GM18526 (cell line): ENCODE data around the gene PCDHA1.

ENCODE experiments used
- POLR2A ChIP-seq: IDR thresholded peaks from 3 replicates; pipeline ENCODE4 v1.6.1; 2011; ENCODE audit not compliant: insufficient read length; ENCODE audit errors: extremely low read depth

The PCDHA1 gene

DNA sequence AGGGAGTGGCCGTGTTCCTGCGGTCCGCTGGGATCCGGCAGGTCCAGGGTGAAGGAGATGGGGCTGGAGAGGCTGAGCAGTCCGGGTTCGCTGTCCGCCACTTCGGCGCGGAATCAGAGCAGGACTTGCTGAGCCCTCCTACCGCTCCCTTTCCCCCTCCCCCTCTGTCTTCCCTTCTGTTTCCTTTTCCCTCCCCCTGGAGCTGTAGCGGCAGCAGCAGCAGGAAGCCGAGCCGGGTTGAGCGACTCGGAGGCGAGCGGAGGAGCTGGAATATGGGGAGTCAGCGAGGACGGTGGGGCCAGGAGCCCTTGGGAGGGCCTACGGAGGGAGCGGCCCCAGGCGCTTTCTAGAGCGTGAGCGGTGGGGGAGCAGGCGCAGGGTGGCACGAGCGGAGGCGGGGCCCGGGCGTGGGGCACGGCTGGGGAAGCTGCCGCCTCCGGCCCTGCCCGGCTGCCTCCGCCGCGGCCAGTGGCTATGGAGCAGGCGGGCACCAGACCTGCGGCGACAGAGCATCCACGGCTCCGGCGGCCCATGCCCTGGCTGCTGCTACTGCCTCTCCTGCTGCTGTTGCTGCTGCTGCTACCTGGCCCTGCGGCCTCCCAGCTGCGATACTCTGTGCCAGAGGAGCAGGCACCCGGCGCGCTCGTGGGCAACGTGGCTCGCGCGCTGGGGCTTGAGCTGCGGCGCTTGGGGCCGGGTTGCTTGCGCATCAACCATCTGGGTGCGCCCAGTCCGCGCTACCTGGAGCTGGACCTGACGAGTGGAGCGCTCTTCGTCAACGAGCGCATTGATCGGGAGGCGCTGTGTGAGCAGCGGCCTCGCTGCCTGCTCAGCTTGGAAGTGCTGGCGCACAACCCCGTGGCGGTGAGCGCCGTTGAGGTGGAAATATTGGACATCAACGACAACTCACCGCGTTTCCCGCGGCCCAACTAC, 180.6 kb downstream of the PCDHA1 start, which contains the start of gene PCDHAC2:
Gene PCDHAC2, plus strand, starts transcription at position 184 of the 933 bp plus-strand sequence. Its CDS starts 291 bp downstream, at position 475.
- TF ChIP-seq POLR2A = no peak

DNA sequence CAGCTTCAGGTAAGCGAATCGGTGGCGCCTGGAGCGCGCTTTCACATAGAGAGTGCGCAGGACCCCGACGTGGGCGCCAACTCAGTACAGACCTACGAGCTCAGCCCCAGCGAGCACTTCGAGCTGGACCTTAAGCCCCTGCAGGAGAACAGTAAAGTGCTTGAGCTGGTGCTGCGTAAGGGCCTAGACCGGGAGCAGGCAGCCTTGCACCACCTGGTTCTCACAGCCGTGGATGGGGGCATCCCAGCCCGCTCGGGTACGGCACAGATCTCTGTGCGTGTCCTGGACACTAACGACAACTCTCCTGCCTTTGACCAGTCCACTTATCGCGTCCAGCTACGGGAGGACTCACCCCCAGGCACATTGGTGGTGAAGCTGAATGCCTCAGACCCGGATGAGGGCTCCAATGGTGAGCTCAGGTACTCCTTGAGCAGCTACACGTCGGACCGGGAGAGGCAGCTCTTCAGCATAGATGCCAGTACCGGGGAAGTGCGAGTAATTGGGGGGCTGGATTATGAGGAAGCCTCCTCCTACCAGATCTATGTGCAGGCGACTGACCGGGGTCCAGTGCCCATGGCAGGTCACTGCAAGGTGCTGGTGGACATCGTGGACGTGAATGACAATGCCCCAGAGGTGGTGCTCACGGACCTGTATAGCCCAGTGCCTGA, 181.4 kb downstream of the PCDHA1 start:
- no peak for TF ChIP-seq POLR2A

DNA sequence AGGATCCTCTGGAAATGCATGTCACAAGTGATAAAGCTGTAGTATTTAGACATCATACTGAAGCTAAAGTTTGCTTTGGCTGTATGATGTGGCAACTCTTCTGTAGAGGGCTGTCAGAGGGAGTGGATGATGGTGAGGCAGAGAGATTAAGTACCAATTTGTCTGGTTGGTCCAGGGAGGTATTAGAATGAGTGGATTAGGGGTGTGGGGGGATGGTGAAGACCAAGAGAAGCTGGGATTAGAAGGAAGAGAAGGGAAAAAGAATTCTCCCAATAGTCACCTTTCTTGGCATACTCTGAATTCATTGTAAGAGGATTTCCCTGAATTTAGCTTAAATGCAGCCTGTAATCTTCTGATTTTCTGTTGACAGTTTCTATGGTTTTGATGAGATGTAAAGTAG, 183.9 kb downstream of the PCDHA1 start:
- no peak for TF ChIP-seq POLR2A

DNA sequence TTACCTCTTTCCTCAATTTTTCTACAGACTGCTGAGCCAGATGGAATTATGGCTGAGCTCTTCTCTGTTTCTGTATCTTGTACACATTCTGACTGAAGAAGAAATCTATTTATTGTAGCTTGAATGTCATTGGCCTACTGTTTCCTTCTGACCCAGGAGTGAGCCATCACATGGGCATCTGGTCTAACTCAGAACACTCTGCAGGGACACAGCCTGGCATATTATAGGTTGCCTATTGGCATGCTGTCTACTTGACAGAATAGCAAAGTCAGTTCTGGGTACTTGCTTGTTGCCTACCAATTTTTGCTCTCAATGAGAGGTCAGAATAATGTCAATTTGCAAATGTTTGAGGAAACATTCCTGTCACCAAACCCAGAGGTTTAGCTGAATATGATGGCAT, 187.6 kb downstream of the PCDHA1 start:
- TF ChIP-seq POLR2A = no peak

DNA sequence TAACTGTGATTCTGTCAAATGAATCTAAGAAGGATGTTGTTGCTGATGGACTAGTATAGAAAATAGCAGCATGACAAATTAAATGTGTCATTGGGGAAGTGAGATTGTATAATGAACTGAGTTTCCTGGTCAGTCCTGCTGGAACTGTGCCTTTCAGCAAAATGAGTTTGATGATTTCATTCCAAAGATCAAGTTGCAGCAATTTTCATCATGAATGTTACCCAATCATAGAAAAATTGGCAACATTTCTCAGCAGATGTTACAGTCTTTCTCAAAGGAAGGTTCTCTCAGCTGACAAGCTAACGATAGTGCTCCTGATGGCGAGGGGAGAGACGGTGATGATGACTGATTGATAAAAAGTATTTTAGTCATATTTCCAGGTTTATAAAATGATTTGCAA, 191.1 kb downstream of the PCDHA1 start:
- no peak for TF ChIP-seq POLR2A

DNA sequence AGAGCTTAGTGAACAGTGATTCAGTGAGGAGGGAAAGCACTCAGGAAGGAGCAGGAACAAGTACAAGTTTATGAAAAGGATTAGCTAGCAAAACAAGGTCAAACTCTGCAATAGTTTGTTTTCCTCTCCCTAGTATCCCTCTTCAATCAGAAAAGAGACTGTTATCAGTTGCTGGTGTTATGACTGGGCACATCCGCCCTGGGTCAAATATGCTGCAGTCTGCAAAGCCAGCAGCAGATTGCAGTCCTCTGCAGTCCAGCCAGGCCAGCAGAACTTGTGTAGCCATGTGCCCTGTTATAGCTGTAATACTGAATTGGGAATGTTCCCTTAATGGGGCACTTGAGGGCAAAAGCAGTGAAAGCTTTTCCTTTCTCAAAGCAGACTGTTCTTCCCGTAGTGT, 192.3 kb downstream of the PCDHA1 start:
- no peak for TF ChIP-seq POLR2A

DNA sequence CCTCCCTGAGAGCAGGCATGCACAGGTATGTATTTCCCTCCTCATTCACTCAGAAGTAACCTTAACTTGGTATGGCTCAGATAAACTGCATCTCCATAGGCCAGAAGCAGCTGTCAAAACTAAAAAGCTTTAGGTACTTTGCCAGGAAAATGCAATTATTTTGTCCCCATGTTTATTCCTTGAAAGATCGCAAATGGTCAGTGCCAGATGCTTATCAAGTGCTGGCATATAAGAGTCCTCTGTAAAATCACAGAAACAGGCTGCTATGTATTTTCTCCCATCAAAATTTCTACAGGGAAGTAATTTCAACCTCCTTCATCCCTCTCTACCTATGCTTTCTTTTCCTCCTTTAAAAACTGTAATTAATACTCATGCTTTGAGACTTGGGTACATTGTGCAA, 193.0 kb downstream of the PCDHA1 start:
- no peak for TF ChIP-seq POLR2A

DNA sequence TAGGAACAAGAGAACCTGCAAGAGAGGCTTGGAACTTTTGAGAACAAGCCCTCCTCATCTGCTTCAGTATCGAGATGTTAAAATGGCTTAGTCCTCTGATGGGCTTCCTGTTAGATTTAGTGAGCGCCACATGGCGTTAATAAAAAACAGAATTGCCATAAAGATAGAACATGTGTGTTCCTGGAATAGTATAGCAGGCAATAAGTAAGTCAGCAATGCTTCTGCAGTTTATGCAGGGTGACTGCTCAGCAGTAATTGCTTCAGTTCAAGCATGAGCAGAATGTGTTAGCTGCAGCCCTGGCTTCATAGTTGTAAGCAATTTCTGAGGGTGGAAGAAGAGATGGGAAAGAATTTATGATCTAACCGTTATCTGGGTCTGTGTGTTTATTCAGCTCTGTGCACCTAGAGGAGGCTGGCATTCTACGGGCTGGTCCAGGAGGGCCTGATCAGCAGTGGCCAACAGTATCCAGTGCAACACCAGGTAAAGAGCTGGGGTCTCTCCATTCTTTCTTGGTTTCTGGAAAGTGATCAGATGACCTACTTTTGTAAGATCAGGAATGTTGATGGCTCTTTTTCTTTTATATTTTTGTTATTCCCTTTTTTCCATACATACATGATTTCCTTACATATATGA, 196.3 kb downstream of the PCDHA1 start:
- no peak for TF ChIP-seq POLR2A

DNA sequence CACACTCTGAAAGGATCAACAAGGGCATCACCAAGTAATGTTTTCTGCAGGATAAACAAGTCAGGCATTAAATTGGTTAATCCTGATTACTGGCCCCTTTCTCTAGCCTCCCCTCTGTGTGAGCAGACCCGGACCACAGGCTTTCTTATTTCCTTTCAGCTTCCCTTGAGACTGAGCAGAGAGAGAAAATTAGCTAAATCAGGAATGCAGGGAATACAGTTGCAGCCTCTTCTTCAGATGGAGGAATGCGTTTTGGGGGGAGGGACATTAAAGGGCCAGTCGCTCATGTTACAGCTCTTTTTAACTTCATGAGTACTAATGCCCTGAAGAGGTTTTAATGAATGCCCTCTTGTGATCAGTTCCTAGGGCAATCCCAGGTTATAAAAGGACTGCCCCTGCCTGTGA, 200.2 kb downstream of the PCDHA1 start:
- no peak for TF ChIP-seq POLR2A

DNA sequence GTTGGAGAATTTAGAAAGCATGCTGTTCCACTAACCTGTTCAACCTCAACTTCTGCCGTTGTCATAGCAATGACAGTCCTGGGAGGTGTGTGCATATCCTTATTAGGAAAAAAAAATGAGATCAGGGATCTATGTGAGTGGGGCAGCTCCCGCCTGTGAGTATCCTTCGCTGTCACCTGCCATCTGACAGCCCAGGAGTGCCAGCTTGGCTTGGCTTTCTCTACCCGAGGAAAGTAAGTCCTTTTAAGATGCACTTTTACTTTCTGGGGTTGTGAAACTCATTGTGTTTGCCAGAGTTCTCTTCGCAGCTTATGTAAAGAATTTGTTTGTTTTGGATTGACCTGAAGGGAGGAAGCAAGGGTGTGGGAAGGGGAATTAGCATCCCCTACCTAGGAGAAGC, 202.2 kb downstream of the PCDHA1 start:
- TF ChIP-seq POLR2A = no peak

DNA sequence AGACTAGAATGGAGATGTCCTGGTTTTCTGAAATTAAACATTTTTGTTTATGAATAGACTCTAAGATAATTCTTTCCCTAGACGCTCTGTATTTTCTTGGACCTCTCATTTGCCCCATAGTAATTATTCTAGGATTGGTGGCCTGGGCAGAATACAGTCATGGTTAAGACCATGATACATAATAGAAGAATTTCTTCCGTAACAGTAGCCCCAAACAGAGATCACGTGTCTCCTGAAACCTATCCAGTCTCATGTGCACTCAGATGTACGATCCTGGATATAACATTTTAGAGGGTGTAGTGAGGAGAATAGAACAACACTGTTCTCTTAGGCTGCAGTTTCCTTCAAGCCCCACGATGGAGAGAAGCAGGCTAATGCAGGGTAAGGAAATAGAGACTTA, 202.7 kb downstream of the PCDHA1 start:
- TF ChIP-seq POLR2A = no peak

DNA sequence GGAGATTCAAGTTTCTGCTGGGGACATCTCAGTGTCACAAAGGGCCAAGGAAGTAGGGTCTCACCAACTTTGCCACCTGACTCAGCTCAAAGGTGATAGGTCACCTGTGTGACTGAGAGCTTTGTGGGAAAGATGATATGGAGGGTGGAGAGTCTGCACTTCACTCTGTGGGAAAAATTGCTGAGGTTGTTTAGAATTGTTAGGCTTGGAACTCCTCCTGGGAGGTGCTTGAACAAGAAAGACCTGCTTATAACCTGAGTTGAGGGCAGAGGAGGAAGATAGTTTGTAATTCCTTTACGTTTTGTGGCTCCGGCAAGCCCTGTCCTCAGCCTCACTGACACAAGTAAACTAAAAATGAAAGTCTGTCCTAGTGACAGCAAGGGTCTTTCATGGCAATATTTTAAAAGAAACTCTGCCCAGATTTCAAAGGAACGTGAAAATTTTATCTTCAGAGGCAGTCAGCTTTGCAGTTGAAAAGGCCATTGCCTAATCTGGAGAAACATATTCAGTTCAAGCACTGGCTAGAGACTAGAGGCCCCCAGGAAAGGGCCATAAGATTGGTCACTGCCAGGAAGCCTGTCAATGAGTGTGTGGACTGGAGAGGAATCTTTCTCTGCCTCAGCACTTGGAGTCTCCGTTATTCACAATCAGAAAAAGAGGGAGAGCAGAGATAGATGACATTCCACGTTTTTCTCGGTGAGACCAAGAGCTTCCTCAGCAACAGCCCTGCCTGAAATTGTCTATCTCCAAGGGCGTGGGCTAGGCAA, 203.5 kb downstream of the PCDHA1 start:
- no peak for TF ChIP-seq POLR2A

DNA sequence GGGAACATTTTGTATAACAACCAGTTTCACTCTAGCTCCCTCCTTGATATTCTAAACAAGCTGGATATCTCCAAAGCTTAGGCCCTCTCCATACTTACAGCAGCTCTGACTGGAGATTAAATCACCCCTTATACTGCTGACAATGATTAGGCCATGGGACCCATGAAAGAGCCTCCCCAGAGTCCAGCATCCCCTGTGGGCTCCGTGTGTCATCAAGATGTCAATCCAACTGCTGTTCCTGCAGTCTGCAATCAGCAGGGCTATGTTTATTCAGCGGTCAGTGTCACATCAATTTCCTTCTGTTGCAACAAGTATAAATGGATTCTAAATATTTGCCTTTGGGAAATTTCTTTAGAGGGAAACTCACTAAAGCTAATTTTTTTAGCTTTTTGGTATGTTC, 206.9 kb downstream of the PCDHA1 start:
- TF ChIP-seq POLR2A = no peak

DNA sequence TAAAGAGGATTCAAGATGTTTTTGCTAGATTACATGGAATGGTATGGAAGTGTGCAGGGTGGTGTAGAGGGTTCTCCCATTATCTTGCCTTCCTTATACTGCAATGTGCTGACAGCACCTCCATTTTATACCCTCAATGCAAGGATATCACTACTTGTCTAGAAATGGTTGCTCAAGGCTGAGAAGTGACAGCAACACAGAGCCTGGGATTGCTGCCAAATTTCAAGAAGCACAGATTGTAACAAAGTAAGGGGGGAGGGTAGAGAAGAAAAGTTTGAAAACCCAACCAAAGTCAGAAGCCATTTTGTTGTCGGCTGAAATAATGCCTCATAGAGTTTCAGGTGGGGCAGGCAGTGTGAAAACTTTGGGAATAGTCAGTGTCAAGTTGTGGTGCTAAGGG, 210.1 kb downstream of the PCDHA1 start:
- TF ChIP-seq POLR2A = no peak

DNA sequence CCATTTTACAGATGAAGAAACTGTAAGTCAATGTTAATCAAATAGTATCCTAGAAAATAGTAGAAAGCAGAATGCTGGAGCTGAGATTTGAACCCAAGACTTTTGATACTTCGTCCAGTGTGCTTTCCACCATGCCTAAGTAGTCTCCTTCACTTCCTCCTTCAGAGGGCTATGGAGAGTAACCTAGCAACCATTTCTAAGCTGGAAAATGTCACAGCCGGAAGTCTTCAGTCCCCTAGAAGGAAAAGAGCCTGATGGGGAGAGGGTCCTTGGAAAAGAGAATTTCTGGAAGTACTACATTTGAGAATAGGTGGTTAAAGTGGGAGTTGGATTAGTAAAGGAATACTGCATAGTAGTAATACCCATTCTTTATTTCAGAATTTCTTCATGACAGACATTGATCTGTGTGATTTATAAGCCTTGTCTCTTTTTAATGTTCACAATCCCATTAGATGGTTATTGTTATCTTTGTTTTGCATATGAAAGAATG, 213.0 kb downstream of the PCDHA1 start:
- no peak for TF ChIP-seq POLR2A
